ENCODE measurements around the gene INTS11. TPM values are rescaled to one million over a fixed set of nuclear protein-coding genes. Genes with fewer than 3 reads are reported as not detected.

Gene INTS11
- total and polyA plus RNA-seq, 2 of the 8 experiments (the other 6 are each of a cell fraction or from before 2014, with no cell fraction given), result 113 to 243 TPM

DNA sequence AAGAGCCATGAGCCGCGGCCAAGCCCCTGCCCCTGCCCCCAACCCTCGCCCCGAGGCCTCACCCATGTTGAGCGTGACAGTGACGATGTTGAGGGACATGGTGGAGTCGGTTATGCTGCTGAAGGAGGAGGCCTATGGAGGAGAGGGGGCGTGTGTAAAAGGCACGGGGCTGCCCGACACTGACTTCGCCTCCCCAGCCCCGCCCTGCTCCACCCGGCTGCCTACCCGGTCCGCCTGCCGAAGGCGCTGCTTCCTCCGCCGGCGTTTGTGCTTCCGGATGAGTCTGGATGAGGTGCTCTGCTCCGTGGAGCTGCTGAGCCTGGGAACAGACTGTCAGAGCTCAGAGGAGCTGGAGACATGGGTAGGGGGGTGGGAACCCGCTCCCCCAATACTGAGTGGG, 15.7 kb upstream of the INTS11 start (continued):
- TF ChIP-seq CHD2 (IDR thresholded peaks at IDR 0.05; ENCODE audit: low read length) (no peak), TAF1 (IDR thresholded peaks at IDR 0.05; ENCODE audit: low read depth, low read length) (no peak), TAF7 (optimal IDR thresholded peaks at IDR 0.05; ENCODE audit: borderline replicate concordance, low read depth, low read length) (no peak)

Measured in H1 (cell line).